Dedifferentiated amniotic fluid mesenchymal stem cell (primary cell): ENCODE data around the gene MARF1.
A peak's percentile ranks its signal among the peaks of the same experiment; 100 is the strongest.
"Not testable (repeated sequence)": the region's sequence is repeated elsewhere in the genome, so short reads cannot be mapped to it uniquely, and the experiment has no call there.

ENCODE experiments used
- DNase-seq: peaks from one replicate; pipeline ENCODE4 v3.0.0-alpha.2; 2016; ENCODE audit errors: extremely low spot score

The MARF1 gene

GRCh38 chr16:15621456-15621855 is 21.5 kb downstream of the MARF1 start:
- DNase-seq, result no peak

DNA sequence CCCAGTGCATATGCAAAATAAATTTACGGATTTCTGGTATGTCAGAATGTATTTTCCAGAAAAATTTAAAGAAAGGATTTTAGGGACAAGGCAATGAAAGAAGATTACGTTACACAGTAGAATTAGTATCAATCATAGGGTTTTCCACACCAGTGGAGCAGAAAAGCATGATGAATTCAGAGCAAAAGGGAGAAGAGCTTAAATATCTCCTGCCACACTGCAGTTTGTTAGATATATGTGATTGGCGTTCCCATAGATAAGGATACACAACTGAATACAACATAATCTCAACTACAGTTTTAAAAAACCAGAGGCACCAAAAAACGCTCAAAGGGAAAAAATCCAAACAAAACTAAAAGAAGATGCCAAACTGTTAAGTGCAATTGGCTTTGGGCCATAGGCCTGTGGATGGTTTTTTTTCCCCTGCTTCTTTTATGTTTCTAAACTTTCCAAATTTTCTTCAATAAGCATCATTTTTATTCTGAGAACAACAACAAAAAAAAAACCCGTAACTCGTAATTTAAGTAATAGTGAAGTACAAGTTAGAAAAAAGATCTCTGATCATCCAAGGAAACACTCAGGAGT is 22.3 kb downstream of the MARF1 start:
- DNase-seq, result no peak

GRCh38 chr16:15618392-15618791 is 24.6 kb downstream of the MARF1 start:
- peak; percentile 21 for DNase-seq

- no peak for DNase-seq
Observed at GRCh38 chr16:15617901-15618300, 25.1 kb downstream of the MARF1 start.

- no peak for DNase-seq
Observed at GRCh38 chr16:15616475-15617165, 26.3 kb downstream of the MARF1 start.

DNA sequence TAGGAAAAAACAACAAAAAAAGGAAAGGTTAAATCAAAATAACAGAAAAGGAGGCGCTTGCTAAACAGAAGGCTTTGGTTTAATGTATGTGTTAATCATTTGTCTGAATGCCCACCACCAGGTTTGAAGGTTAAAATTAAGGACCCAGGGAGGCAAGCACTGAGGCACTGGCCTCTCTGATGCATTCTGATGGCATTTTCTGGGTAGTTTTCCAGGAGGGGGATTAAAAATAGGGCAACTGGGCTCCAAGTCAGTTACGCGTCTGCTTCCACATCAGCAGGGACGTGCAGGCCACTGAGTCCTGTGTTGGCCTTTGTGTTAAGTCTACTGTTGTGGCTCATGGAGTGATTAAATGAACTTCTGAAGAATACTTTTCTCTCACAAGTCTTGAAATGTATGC is 26.9 kb downstream of the MARF1 start:
- no peak for DNase-seq

DNA sequence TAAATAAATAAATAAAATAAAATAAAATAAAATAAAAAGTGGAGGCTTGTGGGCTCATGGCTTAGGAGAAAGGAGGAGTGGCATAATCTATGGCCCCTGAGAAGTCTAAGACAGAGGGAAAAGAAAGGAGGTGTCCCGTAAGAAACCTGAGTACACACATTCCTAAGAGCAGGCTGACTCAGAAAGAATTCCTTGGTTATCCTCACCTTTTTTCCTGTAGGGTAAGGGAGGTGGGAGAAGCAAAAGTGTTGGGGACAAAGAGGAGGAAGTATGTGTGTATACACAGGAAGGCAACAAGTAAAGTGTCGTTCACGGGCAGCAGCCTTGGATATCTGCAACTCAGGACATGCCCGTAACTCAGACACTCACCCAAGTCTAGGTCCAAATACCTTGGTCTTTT is 29.3 kb downstream of the MARF1 start:
- DNase-seq, result no peak

- no peak for DNase-seq
Observed at GRCh38 chr16:15611610-15612009, 31.3 kb downstream of the MARF1 start.

- DNase-seq, result no peak
Observed at GRCh38 chr16:15610369-15610871, 32.5 kb downstream of the MARF1 start.

DNA sequence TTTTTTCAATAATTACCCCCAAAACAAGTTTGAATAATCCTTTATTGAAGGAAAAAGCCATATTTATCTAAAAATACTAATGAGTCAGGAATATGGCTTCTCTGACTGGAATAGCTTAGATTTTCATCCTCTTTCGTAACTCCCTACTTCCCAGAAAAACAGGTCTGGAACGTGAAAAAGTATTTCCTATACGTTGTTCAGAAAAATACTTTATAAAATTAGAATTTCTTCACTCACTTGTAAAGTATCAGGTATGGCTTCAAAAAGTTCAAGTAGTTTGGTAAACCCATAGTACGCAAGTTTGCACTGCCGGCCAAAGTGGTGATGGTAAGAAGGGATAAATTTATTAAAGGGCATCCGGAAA is 33.7 kb downstream of the MARF1 start:
- DNase-seq, result no peak

GRCh38 chr16:15608398-15609285 is 34.3 kb downstream of the MARF1 start:
- no peak for DNase-seq

DNA sequence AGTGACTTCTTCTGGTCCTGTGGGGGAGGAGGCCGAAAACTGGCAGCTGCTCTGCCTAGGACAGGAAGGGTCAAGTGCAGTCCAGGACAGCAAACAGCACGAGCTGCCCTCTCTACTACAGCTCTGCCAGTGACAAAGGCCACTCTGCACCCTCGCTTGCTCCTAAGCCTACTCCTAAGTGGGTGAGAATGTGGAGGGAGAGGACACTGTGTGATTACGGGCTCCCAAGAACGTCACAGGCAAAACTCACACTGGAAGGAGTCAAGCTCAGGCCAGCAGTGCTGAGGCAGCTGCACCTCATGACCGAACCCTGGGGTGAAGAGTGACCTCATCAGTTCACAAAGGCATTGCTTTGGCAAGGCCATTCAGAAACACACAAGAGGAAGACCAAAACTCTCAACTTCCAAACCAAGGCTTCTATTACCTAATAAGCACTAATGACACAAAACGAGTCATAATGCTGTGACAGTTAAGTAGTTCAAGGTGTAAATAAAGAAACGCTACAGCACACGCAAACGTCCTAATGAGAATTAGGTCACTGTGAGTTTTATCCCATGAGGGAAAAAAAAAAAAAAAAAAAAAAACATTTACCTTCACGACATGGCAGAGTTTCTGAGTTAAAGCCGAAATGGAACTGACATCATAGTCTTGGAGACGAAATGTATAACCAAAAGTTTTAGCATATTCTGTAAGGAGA is 35.1 kb downstream of the MARF1 start:
- no peak for DNase-seq

- not testable (repeated sequence) for DNase-seq
Observed at GRCh38 chr16:15607221-15607699, 35.7 kb downstream of the MARF1 start.

- DNase-seq, result no peak
Observed at GRCh38 chr16:15606518-15607220, 36.3 kb downstream of the MARF1 start.

GRCh38 chr16:15605839-15606517 is 37.0 kb downstream of the MARF1 start:
- DNase-seq, result no peak

GRCh38 chr16:15604460-15605440 is 38.2 kb downstream of the MARF1 start:
- no peak for DNase-seq

DNA sequence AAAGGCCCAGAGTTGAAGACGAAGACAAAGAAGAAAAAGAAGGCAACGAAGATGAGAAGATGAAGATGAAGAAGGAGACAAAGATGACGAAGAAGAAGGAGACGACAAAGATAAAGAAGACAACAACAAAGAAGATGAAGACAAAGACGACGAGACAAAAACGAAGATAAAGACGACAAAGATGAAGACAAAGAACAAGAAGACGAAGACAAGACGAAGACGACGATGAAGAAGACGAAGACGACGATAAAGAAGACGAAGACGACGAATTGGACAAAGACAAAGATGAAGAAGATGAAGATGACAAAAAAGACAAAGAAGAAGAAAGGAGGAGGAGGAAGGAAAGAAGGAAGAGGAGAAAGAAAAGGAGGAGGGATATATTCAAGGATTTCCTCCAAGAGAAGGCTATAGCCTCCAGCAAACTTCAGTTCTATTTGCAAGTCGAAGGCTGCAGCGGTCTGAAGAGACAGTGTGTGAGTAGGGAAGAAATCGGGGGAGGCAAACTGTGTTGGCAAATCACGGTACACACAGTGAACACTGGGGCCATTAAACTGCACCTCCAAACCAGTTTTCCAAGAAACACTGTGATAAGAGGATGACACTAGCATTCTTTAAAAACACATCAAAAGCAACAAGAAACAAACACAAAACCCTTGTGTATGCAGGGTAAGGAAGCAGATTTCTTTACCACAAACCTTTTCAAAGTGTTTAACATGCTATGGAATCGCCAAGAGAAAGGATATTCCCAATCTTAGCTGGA is 40.5 kb downstream of the MARF1 start:
- no peak for DNase-seq

DNA sequence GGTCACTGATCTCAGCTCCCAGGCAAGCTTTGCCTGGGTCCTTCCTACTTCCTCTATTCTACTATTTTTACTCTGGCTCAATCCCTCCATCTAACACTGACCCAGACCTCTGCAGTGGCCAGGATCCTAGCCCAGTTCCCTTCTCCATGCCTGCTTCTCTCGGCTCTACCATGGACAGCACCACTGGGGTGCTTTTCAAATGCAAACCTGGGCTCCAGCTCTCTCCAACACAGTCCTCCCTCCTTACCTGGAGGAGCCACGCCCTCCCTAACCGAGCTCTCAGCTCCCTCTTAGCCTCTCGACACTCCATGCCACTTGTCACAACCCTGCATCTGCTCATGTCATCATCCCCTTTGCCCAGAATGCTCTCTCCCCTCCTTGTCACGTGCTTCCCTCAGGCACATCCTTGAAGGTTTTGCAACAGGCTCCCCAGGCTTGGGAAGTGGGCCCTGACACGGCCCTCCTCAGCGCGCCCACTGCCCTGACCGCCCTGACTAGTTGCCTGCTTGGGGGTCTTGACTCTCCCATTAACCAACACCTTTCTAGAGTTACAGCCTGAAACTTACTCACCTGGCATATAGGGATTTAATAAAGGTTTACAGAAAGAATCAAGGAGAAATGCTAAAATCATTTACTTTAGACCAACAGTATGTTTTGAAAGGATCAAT is 41.6 kb downstream of the MARF1 start:
- DNase-seq, result no peak
